Fibroblast of lung (primary cell): ENCODE data around the gene OSCAR. TPM values are rescaled to one million over a fixed set of nuclear protein-coding genes. Genes with fewer than 3 reads are reported as not detected.
"Not testable (repeated sequence)": the region's sequence is repeated elsewhere in the genome, so short reads cannot be mapped to it uniquely, and the experiment has no call there.

Source experiments
- DNase-seq, 2 donors: peaks; one replicate each; pipeline versions ENCODE4 v3.0.0 to v3.0.0-alpha.2; 2010; ENCODE audit warnings: low read depth in 2 of 2
- H2AFZ ChIP-seq: 2 replicates; pipeline ENCODE4 v1.5.1; 2012; ENCODE audit warnings: low read length, control low read depth, inconsistent platforms
- H3K27ac ChIP-seq: 2 replicates; pipeline ENCODE4 v1.5.1; 2011; ENCODE audit warnings: low read length, control low read depth; ENCODE audit not compliant: insufficient read depth
- H3K27me3 ChIP-seq: 2 replicates; pipeline ENCODE4 v1.5.1; 2011; ENCODE audit warnings: mild to moderate bottlenecking, low read length; ENCODE audit not compliant: control insufficient read depth, insufficient read depth
- H3K36me3 ChIP-seq: 2 replicates; pipeline ENCODE4 v1.5.1; 2011; ENCODE audit warnings: low read length; ENCODE audit not compliant: control insufficient read depth, insufficient read depth
- H3K4me1 ChIP-seq: 2 replicates; pipeline ENCODE4 v1.5.1; 2011; ENCODE audit warnings: low read length; ENCODE audit not compliant: control insufficient read depth, insufficient read depth; ENCODE audit errors: extremely low read depth
- H3K4me2 ChIP-seq: 2 replicates; pipeline ENCODE4 v1.5.1; 2011; ENCODE audit warnings: low read length, control low read depth; ENCODE audit not compliant: insufficient read depth; ENCODE audit errors: extremely low read depth
- H3K4me3 ChIP-seq, 4 experiments: fragments of 200-600 bp in 1 of 4; sonication (generic) in 1 of 4; replicated peaks in 1 of 4; 2 replicates each; pipeline ENCODE4 v1.5.1; 2011 to 2016; ENCODE audit warnings: low read length in 4 of 4, low read depth in 3 of 4, mild to moderate bottlenecking in 3 of 4, control low read depth in 2 of 4, inconsistent platforms in 1 of 4, mixed read lengths in 1 of 4; ENCODE audit not compliant: insufficient read depth in 1 of 4; ENCODE audit errors: control extremely low read depth in 1 of 4
- H3K79me2 ChIP-seq: 2 replicates; pipeline ENCODE4 v1.5.1; 2012; ENCODE audit warnings: mild to moderate bottlenecking, low read length, inconsistent platforms; ENCODE audit not compliant: control insufficient read depth, insufficient read depth
- H3K9ac ChIP-seq: 2 replicates; pipeline ENCODE4 v1.5.1; 2011; ENCODE audit warnings: mild to moderate bottlenecking, low read length, control low read depth; ENCODE audit not compliant: insufficient read depth
- H3K9me3 ChIP-seq: 2 replicates; pipeline ENCODE4 v1.5.1; 2012; ENCODE audit warnings: low read depth, low read length; ENCODE audit not compliant: control insufficient read depth, insufficient read depth
- H4K20me1 ChIP-seq: 2 replicates; pipeline ENCODE4 v1.5.1; 2011; ENCODE audit warnings: low read length; ENCODE audit not compliant: control insufficient read depth, insufficient read depth; ENCODE audit errors: extremely low read depth
- EZH2 ChIP-seq: IDR thresholded peaks from 2 replicates; pipeline ENCODE4 v1.5.1; 2012; ENCODE audit warnings: low read length, control low read depth, mild to moderate bottlenecking; ENCODE audit errors: missing control alignments
- polyA plus RNA-seq, 2 donors: library from polyadenylated mRNA; depleted of rRNA in 1 of 2; stranded (reverse) in 1 of 2; unstranded in 1 of 2; fragments of >200 nt; gene quantifications; 2 replicates each; pipeline ENCODE4 v1.2.1, GENCODE V29; 2011 to 2012; ENCODE audit warnings: missing spikeins in 1 of 2
- total RNA-seq: library from RNA; depleted of rRNA; stranded (reverse); fragments of >200 nt; gene quantifications from 2 replicates; pipeline ENCODE4 v1.2.1, GENCODE V29; 2014
- TF ChIP-seq, protein P1 (sequence below), 2 donors: IDR thresholded peaks in 1 of 2; conservative IDR thresholded peaks in 1 of 2; 1 replicate in 1 of 2; 2 replicates in 1 of 2; pipeline ENCODE4 v1.5.1; 2011 to 2012; ENCODE audit warnings: low read length in 2 of 2, control low read depth in 1 of 2, inconsistent platforms in 1 of 2, low read depth in 1 of 2, mild to moderate bottlenecking in 1 of 2

Gene OSCAR
- total and polyA plus RNA-seq, 2 donors (not counting 1 experiment from before 2014, with no cell fraction given) = under 0.01 to 0.14 TPM

DNA sequence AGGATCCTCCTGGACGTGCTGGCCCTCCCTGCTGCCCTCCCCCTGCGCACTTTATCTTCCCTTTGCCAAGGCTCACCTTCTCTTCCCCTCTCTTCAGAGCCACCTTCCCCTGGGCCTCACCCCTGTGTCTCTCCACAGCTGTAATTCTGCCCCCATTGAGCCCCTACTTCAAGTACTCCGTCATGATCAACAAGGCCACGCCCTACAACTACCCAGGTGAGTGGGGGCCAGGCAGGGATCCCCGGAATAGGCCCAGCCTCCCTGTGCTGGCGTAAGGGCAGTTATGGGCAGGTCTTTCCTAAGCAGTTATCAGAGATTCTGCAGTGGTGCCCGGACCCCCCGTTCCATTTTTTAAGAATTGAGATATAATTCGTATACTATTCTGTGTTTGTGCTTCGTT lies 5.2 kb upstream of the OSCAR start:
- Histone ChIP-seq H3K9ac (no peak overlapping the region), H3K4me2 (no peak overlapping the region), H3K79me2 (peaks cover 11% of the 10 kb centered on the region), H3K27ac (no peak overlapping the region), H3K4me3 (no peak overlapping the region), H3K9me3 (no peaks in the 10 kb centered on the region), H3K36me3 (peaks cover 11% of the 10 kb centered on the region), H4K20me1 (no peaks in the 10 kb centered on the region), H3K4me1 (no peaks in the 10 kb centered on the region), H2AFZ (no peak overlapping the region), H3K27me3 (no peaks in the 10 kb centered on the region)
- no peak for DNase-seq
- no peak for TF ChIP-seq EZH2
- TF ChIP-seq, protein P1, sequence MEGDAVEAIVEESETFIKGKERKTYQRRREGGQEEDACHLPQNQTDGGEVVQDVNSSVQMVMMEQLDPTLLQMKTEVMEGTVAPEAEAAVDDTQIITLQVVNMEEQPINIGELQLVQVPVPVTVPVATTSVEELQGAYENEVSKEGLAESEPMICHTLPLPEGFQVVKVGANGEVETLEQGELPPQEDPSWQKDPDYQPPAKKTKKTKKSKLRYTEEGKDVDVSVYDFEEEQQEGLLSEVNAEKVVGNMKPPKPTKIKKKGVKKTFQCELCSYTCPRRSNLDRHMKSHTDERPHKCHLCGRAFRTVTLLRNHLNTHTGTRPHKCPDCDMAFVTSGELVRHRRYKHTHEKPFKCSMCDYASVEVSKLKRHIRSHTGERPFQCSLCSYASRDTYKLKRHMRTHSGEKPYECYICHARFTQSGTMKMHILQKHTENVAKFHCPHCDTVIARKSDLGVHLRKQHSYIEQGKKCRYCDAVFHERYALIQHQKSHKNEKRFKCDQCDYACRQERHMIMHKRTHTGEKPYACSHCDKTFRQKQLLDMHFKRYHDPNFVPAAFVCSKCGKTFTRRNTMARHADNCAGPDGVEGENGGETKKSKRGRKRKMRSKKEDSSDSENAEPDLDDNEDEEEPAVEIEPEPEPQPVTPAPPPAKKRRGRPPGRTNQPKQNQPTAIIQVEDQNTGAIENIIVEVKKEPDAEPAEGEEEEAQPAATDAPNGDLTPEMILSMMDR (conservative IDR thresholded peaks at IDR 0.05 in 1 of 2, IDR thresholded peaks at IDR 0.05 in 1 of 2; ENCODE audit: low read depth in 1 of 2, low read length in 2 of 2) = no peak

DNA sequence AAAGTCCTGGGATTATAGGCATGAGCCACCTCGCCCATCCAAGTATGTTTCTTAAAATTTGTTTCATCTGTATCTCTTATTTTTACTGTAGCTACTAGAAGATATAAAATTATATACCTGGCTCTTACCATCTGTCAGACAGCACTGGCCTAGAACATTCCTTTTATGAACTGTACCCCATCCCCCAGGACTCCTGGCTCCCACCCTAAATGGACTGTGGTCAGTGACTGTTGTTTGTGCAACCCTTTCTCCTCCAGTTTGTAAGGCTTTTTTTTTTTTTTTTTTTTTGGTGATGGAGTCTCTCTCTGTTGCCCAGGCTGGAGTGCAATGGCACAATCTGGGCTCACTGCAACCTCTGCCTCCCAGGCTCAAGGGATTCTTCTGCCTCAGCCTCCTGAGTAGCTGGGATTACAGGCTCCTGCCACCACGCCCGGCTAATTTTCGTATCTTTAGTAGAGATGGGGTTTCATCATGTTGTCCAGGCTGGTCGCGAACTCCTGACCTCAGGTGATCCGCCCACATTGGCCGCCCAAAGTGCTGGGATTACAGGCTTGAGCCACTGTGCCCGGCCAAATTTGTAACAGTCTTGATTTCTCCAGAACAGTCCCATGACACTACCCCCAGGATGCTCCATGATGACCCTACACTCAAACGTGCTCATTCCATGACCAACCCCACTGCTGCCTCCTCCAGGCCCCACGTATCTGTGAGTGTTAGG lies 4.6 kb upstream of the OSCAR start:
- no peaks in the 10 kb centered on the region for H3K9me3 ChIP-seq
- H3K4me2 ChIP-seq = no peak overlapping the region
- H2AFZ ChIP-seq = no peak overlapping the region
- H3K27me3 ChIP-seq = no peaks in the 10 kb centered on the region
- peaks cover 11% of the 10 kb centered on the region for H3K79me2 ChIP-seq
- H3K9ac ChIP-seq = no peak overlapping the region
- no peaks in the 10 kb centered on the region for H3K4me1 ChIP-seq
- no peak overlapping the region for H3K27ac ChIP-seq
- H3K36me3 ChIP-seq = peaks cover 10% of the 10 kb centered on the region
- DNase-seq = no peak
- H4K20me1 ChIP-seq = no peaks in the 10 kb centered on the region
- TF ChIP-seq, protein P1 (conservative IDR thresholded peaks at IDR 0.05 in 1 of 2, IDR thresholded peaks at IDR 0.05 in 1 of 2; ENCODE audit: low read depth in 1 of 2, low read length in 2 of 2) = no peak
- TF ChIP-seq EZH2 = no peak
- no peak overlapping the region for H3K4me3 ChIP-seq

DNA sequence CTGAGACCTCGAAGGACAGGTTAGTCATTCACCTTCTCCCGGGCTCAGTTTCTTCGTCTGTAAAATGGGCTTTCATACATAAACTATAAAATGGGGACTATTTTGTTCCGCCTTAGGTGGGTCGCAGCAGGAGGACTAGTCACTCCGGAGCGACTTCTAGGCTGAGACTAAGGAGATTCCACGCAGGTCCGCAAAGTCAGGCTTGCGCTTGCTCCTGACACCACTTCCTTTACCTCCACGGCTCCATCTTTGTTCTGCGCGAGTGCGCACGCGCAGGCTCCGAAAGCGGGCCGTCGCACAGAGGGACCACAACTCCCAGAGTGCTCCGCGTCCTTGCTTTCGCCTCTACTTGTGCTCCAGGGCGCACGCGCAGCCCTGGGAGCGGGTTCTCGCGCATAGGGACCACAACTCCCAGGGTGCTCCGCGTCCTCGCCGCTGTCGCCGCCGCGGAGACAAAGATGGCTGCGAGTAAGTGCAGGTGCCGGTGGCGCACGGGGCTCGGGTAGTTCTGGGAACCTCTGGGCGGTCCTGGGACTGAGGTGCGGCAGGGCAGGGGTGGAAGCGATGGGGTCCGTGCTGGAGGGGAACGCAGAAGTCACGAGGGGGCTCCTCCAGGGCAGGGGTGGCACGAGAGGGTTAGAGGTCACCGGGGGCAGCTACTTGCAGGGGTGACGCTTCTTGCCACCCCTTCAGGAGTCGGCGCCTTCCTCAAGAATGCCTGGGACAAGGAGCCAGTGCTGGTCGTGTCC lies 2.0 kb upstream of the OSCAR start, which contains the start of gene NDUFA3:
Gene NDUFA3 (plus strand): TSS at position 435 of the 749 bp plus-strand sequence. CDS start 24 bp downstream, at position 459.
- TF ChIP-seq, protein P1 (conservative IDR thresholded peaks at IDR 0.05 in 1 of 2, IDR thresholded peaks at IDR 0.05 in 1 of 2; ENCODE audit: low read depth in 1 of 2, low read length in 2 of 2) = no peak
- no peak for TF ChIP-seq EZH2
- Histone ChIP-seq H2AFZ (peak within 1 kb of the TSS; percentile 97), H3K9ac (peak within 1 kb of the TSS; percentile 61), H4K20me1 (no peaks in the 10 kb centered on the region), H3K36me3 (no peaks in the 10 kb centered on the region), H3K9me3 (no peaks in the 10 kb centered on the region), H3K27me3 (no peaks in the 10 kb centered on the region), H3K4me1 (no peaks in the 10 kb centered on the region), H3K4me2 (peak within 1 kb of the TSS; percentile 98), H3K27ac (peak within 1 kb of the TSS; percentile 57), H3K79me2 (peaks cover 11% of the 10 kb centered on the region), H3K4me3 (peak within 1 kb of the TSS; percentile 81 to 91 (median 87))
- DNase-seq = peak; percentile 95 to 98

DNA sequence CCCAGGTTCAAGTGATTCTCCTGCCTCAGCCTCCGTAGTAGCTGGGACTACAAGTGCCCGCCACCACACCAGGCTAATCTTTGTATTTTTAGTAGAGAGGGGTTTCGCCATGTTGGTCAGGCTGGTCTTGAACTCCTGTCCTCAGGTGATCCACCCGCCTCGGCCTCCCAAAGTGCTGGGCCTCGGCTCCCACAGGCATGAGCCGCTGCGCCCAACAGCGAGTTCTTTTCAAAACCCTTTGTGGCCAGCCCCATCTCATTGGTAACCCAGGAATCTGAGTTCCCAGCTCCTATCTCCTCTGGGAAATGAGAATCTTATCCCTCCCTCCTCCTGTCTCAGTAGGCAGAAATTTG lies 724 bp downstream of the OSCAR start:
- H3K36me3 ChIP-seq, H2AFZ ChIP-seq, H3K9ac ChIP-seq, H3K4me1 ChIP-seq, H3K4me3 ChIP-seq, H4K20me1 ChIP-seq, H3K27ac ChIP-seq, H3K9me3 ChIP-seq, DNase-seq, H3K4me2 ChIP-seq, H3K27me3 ChIP-seq: not testable (repeated sequence)
- peaks cover 11% of the 10 kb centered on the region for H3K79me2 ChIP-seq
